ENCODE data around the gene SENP1. TPM values are rescaled to one million over a fixed set of nuclear protein-coding genes. Genes with fewer than 3 reads are reported as not detected.

Gene SENP1
- total and polyA plus RNA-seq, 2 of the 13 experiments (the other 11 are each of a cell fraction or from before 2014, with no cell fraction given), result 14.0 to 20.2 TPM

GRCh38 chr12:48068457-48068856, 37.4 kb downstream of the SENP1 start:
- Histone ChIP-seq H3K36me3 (replicated peaks in 1 of 2; ENCODE audit: control insufficient read depth in 1 of 2, insufficient read depth in 2 of 2, low read length in 2 of 2) (peaks cover 8 to 40% of the 10 kb centered on the region in 2 experiments), H3K27me3 (ENCODE audit: control insufficient read depth in 1 of 2, insufficient read depth in 2 of 2, low read length in 2 of 2) (no peaks in the 10 kb centered on the region), H3K4me2 (ENCODE audit: low read depth, low read length) (no peak overlapping the region), H4K20me1 (ENCODE audit: insufficient read depth, low read length) (no peaks in the 10 kb centered on the region), H3K4me3 (replicated peaks in 1 of 3; ENCODE audit: insufficient read depth in 1 of 3, low read depth in 2 of 3, low read length in 3 of 3) (no peak overlapping the region), H3K79me2 (ENCODE audit: insufficient read depth, low read length) (no peaks in the 10 kb centered on the region), H2AFZ (ENCODE audit: low read length) (no peak overlapping the region), H3K27ac (ENCODE audit: extremely low read length, insufficient read depth, low read length) (no peak overlapping the region), H3K9me3 (ENCODE audit: low read length) (no peaks in the 10 kb centered on the region), H3K4me1 (ENCODE audit: insufficient read depth, low read length) (no peaks in the 10 kb centered on the region), H3K9ac (ENCODE audit: insufficient read depth, low read depth, low read length) (no peak overlapping the region)
- TF ChIP-seq KDM5B (CRISPR knock-in tag; IDR thresholded peaks at IDR 0.05; ENCODE audit: borderline replicate concordance), result no peak
- no peak for TF ChIP-seq ZNF382 (CRISPR knock-in tag; IDR thresholded peaks at IDR 0.05; ENCODE audit: borderline replicate concordance)
- no peak for TF ChIP-seq ZBTB38 (CRISPR knock-in tag; IDR thresholded peaks at IDR 0.05)
- no peak for TF ChIP-seq FOXP4 (CRISPR knock-in tag; IDR thresholded peaks at IDR 0.05)
- no peak for TF ChIP-seq NFE2L2 (IDR thresholded peaks at IDR 0.05; ENCODE audit: low read length)
- no peak for TF ChIP-seq ZNF230 (CRISPR knock-in tag; IDR thresholded peaks at IDR 0.05)
- no peak for TF ChIP-seq AHR (CRISPR knock-in tag; IDR thresholded peaks at IDR 0.05)
- no peak for TF ChIP-seq HMGXB3 (CRISPR knock-in tag; IDR thresholded peaks at IDR 0.05; ENCODE audit: borderline replicate concordance)
- TF ChIP-seq, protein P1, sequence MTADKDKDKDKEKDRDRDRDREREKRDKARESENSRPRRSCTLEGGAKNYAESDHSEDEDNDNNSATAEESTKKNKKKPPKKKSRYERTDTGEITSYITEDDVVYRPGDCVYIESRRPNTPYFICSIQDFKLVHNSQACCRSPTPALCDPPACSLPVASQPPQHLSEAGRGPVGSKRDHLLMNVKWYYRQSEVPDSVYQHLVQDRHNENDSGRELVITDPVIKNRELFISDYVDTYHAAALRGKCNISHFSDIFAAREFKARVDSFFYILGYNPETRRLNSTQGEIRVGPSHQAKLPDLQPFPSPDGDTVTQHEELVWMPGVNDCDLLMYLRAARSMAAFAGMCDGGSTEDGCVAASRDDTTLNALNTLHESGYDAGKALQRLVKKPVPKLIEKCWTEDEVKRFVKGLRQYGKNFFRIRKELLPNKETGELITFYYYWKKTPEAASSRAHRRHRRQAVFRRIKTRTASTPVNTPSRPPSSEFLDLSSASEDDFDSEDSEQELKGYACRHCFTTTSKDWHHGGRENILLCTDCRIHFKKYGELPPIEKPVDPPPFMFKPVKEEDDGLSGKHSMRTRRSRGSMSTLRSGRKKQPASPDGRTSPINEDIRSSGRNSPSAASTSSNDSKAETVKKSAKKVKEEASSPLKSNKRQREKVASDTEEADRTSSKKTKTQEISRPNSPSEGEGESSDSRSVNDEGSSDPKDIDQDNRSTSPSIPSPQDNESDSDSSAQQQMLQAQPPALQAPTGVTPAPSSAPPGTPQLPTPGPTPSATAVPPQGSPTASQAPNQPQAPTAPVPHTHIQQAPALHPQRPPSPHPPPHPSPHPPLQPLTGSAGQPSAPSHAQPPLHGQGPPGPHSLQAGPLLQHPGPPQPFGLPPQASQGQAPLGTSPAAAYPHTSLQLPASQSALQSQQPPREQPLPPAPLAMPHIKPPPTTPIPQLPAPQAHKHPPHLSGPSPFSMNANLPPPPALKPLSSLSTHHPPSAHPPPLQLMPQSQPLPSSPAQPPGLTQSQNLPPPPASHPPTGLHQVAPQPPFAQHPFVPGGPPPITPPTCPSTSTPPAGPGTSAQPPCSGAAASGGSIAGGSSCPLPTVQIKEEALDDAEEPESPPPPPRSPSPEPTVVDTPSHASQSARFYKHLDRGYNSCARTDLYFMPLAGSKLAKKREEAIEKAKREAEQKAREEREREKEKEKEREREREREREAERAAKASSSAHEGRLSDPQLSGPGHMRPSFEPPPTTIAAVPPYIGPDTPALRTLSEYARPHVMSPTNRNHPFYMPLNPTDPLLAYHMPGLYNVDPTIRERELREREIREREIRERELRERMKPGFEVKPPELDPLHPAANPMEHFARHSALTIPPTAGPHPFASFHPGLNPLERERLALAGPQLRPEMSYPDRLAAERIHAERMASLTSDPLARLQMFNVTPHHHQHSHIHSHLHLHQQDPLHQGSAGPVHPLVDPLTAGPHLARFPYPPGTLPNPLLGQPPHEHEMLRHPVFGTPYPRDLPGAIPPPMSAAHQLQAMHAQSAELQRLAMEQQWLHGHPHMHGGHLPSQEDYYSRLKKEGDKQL (CRISPR knock-in tag; IDR thresholded peaks at IDR 0.05; ENCODE audit: low read depth), result no peak
- TF ChIP-seq EED (CRISPR knock-in tag; IDR thresholded peaks at IDR 0.05), result no peak
- in situ Hi-C loops (cut with HindIII; ENCODE audit: extremely low pct_ligation_motif_present, low pct_unique_long_range_greater_than_20kb), result no loop called here
- FAIRE-seq, result no peak
- no peak for DNase-seq (ENCODE audit: low spot score)
- ChIA-PET POLR2A (no interaction called here), CTCF (ENCODE audit: low intra/inter-chr PET ratio, low total read pairs) (no interaction called here)
- BruUV-seq (replicated peaks), result no TSS peak
- intact Hi-C loops (cut with micrococcal nuclease; ENCODE audit: unreplicated experiment), result no loop called here
- no peak for ATAC-seq
- 93% methylated on average over 2 of the region's 2 CpGs for WGBS (ENCODE audit: low lambda C conversion rate)

Measured in HepG2 (cell line).